ENCODE results near the gene TAMALIN.

TAMALIN gene

DNA sequence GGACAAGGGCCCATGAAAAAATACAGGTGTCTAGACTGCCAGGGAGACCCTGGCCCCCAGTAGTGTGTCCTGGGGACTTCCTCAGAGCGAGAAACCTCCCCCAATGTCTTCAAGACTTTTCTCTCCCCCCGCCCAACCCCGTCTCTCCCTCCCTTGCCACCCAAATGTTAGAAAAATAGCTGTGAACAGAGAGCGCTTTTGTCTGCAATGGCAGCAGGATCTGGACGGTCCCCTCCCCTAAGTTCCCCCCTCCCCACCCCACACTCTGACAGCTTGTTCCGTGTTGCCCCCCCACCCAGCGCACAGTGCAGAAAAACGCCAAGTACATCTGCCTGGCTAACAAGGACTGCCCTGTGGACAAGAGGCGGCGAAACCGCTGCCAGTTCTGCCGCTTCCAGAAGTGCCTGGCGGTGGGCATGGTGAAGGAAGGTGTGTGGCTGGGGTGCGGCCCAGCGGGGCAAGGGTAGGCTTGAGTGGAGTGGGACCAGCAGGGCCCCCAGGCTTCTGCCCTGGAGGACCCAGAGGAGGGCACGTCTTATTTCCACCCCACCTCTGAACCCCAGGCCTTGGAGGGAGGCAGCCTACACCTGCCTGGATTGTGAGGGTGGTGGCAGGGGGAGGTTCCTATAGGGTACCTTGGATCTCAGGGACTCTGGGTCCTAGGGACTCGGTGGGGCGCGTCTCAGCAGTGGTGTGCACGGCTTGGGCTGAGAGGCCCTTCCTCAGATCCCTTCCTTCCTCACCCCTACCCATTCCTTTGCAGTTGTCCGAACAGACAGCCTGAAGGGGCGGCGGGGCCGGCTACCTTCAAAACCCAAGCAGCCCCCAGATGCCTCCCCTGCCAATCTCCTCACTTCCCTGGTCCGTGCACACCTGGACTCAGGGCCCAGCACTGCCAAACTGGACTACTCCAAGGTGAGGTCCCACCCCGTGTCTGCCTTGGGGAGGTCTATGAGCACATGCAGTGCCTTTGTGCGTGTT, 49.3 kb downstream of the TAMALIN start:
- DNase-seq (ENCODE audit: low read depth in 2 of 2) = no peak

DNA sequence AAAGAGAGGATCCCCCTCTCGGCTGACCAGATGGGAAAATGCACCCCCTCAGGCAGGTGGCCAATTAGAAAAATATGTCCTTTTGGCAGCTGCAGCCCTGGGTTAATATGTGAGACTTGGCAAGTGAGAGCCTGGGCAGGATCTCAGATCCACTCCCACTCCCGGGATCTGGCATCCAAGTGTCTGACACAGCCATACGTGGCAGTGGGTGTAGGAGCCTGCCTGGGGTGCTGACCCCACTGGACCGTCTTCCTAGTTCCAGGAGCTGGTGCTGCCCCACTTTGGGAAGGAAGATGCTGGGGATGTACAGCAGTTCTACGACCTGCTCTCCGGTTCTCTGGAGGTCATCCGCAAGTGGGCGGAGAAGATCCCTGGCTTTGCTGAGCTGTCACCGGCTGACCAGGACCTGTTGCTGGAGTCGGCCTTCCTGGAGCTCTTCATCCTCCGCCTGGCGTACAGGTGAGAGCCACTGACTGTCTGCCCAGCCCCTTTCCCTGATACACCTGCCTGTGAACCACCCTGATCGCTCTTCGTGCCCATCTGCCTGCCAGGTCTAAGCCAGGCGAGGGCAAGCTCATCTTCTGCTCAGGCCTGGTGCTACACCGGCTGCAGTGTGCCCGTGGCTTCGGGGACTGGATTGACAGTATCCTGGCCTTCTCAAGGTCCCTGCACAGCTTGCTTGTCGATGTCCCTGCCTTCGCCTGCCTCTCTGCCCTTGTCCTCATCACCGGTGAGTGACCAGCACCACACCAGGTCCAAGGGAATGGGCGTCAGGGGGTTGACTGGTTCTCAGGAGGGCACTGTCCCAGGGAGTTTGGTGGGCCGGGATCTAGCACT, 50.3 kb downstream of the TAMALIN start:
- no peak for DNase-seq (ENCODE audit: low read depth in 2 of 2)

GRCh38 chr12:52057638-52058576, 51.2 kb downstream of the TAMALIN start:
- DNase-seq (ENCODE audit: low read depth in 2 of 2) = no peak

DNA sequence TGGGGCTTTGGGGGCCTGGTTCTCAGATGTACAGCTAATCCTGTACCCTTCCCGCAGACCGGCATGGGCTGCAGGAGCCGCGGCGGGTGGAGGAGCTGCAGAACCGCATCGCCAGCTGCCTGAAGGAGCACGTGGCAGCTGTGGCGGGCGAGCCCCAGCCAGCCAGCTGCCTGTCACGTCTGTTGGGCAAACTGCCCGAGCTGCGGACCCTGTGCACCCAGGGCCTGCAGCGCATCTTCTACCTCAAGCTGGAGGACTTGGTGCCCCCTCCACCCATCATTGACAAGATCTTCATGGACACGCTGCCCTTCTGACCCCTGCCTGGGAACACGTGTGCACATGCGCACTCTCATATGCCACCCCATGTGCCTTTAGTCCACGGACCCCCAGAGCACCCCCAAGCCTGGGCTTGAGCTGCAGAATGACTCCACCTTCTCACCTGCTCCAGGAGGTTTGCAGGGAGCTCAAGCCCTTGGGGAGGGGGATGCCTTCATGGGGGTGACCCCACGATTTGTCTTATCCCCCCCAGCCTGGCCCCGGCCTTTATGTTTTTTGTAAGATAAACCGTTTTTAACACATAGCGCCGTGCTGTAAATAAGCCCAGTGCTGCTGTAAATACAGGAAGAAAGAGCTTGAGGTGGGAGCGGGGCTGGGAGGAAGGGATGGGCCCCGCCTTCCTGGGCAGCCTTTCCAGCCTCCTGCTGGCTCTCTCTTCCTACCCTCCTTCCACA, 52.0 kb downstream of the TAMALIN start:
- DNase-seq (ENCODE audit: low read depth in 2 of 2) = no peak

DNA sequence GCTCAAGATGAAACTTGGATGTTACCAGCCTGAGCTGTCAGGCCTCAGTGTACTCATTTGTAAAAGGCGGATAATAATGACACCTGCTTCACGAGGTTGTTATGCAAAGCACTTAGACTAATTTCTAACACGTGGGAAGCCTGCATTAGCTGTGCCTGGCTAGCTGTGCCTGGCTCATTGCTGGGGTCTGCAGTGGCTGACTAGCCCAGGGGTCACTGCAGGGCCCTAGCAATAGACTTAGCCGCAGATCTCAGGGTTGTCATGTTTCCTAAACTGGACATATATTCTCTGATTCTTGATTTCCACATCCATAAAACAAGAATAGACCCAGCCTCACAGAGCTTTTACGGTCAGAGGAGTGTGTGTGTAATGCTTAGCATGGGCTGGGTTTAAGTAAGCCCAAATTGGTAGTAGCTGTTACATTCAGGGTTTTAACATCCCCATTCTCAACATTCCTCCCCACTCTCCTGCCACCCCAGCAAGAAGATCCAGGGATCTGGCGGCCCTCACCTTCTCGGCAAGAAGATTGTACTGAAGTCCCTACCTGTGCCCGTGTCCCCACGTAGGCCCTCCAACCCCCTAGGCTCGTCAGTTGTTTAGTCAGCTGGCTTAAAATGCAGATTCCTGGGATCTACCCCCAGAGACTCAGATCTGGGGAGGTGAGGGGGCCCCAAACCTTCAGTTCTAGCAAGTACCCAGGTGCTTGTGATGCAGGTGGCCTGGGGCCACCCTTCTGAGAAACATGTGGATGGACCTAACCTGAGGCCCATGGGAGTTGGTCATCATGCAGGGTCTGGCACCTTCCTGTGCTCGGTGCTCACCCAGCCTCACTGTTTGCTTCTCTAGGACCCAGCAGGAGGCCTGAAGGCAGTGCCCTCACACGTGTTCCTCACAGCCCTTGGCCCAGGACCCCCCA, 53.1 kb downstream of the TAMALIN start:
- no peak for DNase-seq (ENCODE audit: low read depth in 2 of 2)

DNA sequence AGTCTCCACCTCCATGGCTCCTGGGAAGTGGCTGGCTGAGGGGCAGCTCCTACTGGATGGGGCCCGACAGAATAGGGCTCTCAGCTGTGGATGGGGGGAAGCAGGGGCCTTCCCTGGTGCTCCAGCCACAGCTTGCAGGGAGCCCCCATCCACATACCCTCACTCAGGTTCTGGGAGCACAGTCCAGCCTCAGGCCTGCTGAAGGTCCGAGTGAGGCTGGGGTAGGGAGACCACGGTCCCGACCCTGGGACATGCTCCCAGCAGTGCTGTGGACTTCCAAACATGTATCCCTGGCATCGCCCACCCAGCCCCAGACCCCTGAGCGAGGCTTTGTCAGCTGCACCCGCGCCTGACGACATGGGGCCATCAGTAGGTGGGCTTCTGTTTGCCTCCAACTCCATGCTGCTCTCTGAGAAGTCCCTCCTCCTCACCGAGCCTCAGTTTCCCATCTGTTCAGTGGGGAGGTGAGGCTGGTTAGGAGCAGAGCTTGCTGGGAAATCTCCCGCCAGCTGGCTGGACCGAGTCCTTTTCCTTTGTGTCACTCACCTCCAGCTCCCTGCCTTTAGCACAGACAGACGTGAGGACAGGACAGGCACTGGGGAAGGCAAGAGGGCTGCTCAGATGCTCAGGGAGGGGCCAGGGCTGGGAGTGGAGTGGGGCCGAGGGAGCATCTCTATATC, 53.9 kb downstream of the TAMALIN start:
- DNase-seq (ENCODE audit: low read depth in 2 of 2) = no peak

- DNase-seq (ENCODE audit: low read depth in 2 of 2) = no peak
Observed at GRCh38 chr12:52061470-52062166, 54.9 kb downstream of the TAMALIN start.

DNA sequence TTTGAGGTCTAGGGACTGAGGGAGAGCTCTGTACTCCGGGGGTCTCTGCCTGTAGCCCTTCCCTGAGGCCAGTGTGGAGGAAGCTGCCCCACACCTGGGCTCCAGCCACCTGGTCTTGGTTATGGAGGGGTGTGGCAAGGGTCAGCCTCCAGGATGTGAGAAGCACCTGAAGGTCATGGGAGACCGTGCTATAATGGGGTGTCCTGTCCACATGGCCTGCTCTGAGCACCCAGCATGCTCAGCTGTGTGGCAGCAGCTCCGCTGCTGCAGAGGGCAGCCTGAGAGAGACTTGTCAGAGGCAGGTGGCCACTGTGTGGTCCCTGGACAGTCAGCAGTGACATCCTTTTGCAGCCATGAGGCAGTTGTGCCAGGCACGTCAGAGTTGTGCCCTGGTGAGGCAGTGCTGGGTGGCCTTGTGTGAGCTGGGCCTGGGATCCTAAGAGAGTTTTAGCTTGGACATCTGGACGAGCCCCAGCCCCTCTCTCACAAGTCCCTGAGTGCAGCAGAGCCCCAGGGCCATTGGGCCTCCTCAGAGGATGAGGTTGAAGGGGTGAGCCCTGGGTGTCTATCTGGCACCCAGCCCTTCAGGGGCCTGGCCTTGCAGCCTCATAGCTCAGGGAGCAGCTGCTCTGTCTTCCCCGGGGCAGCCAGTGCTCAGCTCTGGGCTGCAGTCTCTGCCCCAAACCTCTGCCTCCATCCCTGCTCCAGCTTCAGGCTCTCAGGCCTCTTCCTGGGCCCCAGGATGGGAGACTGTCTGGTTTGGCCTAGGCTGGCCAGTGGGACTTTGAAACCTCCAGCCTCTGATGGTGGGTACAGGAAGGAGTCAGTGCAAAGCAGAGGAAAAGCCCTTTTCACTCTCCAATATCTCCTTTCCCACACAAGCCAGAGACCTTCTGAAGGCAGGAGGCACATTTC, 55.7 kb downstream of the TAMALIN start:
- DNase-seq (ENCODE audit: low read depth in 2 of 2) = no peak

GRCh38 chr12:52063082-52063924, 56.6 kb downstream of the TAMALIN start:
- no peak for DNase-seq (ENCODE audit: low read depth in 2 of 2)

DNA sequence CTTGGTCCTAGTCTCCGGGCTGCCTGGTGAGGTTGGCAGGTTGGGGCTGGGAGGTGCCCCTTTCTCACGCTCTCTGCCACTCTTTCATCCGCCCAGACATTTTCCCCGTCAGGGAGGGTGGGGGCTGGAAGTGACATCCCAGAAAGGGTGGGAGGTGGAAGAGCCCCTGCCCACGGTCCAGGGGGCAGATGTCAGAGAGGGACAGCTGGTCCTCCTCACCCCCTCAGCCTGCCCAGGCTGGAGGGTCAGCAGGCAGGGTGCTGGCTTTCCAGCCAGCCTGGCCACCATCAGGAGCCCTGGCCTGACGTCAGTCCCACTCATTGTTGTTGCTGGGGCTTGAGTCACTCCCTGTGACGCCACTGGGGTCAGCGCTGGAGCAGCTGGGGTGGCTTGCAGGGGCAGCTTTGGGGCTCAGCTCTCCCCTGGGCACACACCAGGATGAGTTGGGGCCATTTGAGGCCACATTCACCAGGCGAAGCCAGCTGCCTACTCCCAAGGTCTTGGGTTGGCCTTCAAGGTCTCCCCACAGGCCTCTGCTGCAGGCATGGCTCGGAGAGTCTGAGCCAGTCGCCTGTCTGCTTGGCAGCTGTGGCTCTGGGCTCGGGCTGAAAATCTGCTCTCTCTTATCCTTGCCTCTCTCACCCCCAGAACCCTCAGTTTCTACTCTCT, 57.4 kb downstream of the TAMALIN start:
- DNase-seq (ENCODE audit: low read depth in 2 of 2) = no peak

Data from stimulated activated CD4-positive, alpha-beta T cell treated with anti-CD3 and anti-CD28 coated beads, Interleukin-1b, Interleukin-23, amount 100 ng/mL, for 1 hour (primary cell).